OCI-LY1 (cell line): ENCODE results near the gene PAX6.

Experiments used
- CTCF ChIP-seq: fragments of 200-600 bp; sonication (generic), shearing (Covaris generic); IDR thresholded peaks from 2 replicates; pipeline ENCODE4 v1.5.1; 2017; ENCODE audit warnings: mild to moderate bottlenecking, antibody characterized with exemption, low read length, moderate library complexity, mixed read lengths
- EZH2 ChIP-seq: fragments of 200-600 bp; sonication (generic), shearing (Covaris generic); IDR thresholded peaks from 2 replicates; pipeline ENCODE4 v1.8.0; 2017; ENCODE audit warnings: borderline replicate concordance, mixed run types, mild to moderate bottlenecking, antibody characterized with exemption, low read length, moderate library complexity, mixed read lengths

DNA sequence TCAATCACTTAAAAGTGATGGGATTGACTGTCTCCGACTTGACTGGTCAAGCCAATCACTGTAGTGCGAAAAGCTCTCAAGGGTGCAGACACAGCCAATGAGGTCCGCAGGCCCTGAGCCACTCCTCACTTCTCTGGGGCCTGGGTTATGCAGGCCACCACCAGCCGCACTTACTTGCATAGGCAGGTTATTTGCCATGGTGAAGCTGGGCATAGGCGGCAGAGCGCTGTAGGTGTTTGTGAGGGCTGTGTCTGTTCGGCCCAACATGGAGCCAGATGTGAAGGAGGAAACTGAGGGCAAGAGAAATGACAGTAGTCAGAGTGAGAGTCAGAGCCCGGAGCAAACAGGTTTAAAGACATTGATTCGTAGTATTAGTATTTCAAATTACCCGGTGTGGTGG, 17.9 kb downstream of the PAX6 start:
- TF ChIP-seq CTCF (no peak), EZH2 (no peak)
